ENCODE data around the gene TMEM130. TPM values are rescaled to one million over a fixed set of nuclear protein-coding genes. Genes with fewer than 3 reads are reported as not detected.
A peak's percentile ranks its signal among the peaks of the same experiment; 100 is the strongest.
"Not testable (repeated sequence)": the region's sequence is repeated elsewhere in the genome, so short reads cannot be mapped to it uniquely, and the experiment has no call there.

TMEM130 gene
- total and polyA plus RNA-seq, 9 of the 15 experiments (the other 6 are each of a cell fraction or from before 2014, with no cell fraction given), result 0.07 TPM; not detected in 8

DNA sequence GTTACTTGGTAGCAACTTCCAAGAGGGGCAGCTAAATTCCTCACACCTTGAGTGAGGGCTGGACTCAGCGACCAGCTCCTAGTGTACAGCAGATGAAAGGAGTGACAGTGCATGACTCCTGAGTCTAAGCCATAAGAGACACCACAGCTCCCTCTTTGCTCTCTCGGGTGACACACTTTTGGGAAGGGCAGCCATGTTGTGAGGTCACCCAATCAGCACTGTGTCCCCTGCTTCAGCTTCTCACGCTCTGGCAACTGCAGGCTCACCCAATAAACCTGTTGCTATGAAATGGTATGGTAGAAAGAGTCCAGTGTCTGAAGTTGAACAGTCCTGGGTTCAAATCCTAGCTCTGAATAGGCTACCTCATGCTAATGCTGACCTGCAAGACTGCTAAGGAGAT lies 20.9 kb downstream of the TMEM130 start (continued):
- peak in 2 of 3 experiments; percentile 43 to 84 for TF ChIP-seq YY1 (IDR thresholded peaks at IDR 0.05; ENCODE audit: borderline replicate concordance in 1 of 3, control insufficient read depth in 1 of 3, extremely low read depth in 1 of 3, insufficient read depth in 3 of 3, insufficient read length in 1 of 3, insufficient replicate concordance in 2 of 3, low read depth in 1 of 3, low read length in 2 of 3)
- TF ChIP-seq ZNF586 (CRISPR knock-in tag; conservative IDR thresholded peaks at IDR 0.05), result no peak

DNA sequence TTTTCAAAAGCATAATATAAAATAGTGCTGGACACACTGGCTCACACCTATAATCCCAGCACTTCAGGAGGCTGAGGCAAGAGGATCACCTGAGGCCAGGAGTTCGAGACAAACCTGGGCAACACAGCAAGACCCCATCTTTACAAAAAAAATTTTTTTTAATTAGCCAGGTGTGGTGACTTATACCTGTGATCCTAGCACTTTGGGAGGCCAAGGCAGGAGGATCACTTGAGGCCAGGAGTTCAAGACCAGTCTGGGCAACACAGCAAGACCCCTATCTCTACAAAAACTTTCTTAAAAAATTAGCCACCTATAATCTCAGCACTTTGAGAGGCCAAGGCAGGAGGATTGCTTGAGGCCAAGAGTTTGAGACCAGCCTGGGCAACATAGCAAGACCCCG lies 27.3 kb downstream of the TMEM130 start:
- H3K79me2 ChIP-seq (ENCODE audit: control insufficient read depth, insufficient read depth, low read length); FAIRE-seq; H3K4me1 ChIP-seq (replicated peaks in 1 of 2; ENCODE audit: control insufficient read depth in 2 of 2, insufficient read depth in 2 of 2, low read length in 2 of 2); H3K4me3 ChIP-seq; H3K9me3 ChIP-seq (replicated peaks; ENCODE audit: control insufficient read depth, insufficient read depth, low read depth, low read length); intact Hi-C loops (cut with micrococcal nuclease); H3K9ac ChIP-seq (ENCODE audit: insufficient read depth in 1 of 2, low read depth in 2 of 2, low read length in 2 of 2); H3K4me2 ChIP-seq (ENCODE audit: insufficient read depth, low read length); POLR2A ChIA-PET; H2AFZ ChIP-seq (ENCODE audit: low read depth, low read length); H3K27ac ChIP-seq (ENCODE audit: extremely low read depth, low read depth, low read length); BruUV-seq (replicated peaks); DNase-seq (ENCODE audit: extremely low read depth in 1 of 4, low spot score in 3 of 4); H3K36me3 ChIP-seq (ENCODE audit: control insufficient read depth, insufficient read depth, low read length); H4K20me1 ChIP-seq (replicated peaks; ENCODE audit: control insufficient read depth, insufficient read depth, low read length); H3K9me1 ChIP-seq (ENCODE audit: control insufficient read depth, insufficient read depth, low read length); ATAC-seq: not testable (repeated sequence)
- H3K27me3 ChIP-seq (ENCODE audit: control insufficient read depth in 2 of 2, insufficient read depth in 2 of 2, low read length in 2 of 2), result peaks cover 20 to 50% of the 10 kb centered on the region in 2 experiments; a peak in 4 of 5 replicates
- in situ Hi-C loops (cut with MboI), result loop anchor here (5.0 kb wide), 3 partner anchors 95 to 545 kb away; no protein-coding TSS in a partner anchor
- 0% methylated on average over 2 of the region's 2 CpGs for WGBS (ENCODE audit: insufficient coverage, low coverage, missing lambda C conversion rate)
- CTCF ChIA-PET (ENCODE audit: low intra/inter-chr PET ratio), result interaction anchor here (1.2 to 2.1 kb wide), 2 partner anchors 409 to 548 kb away, joined by 4 to 37 read pairs; no protein-coding TSS in a partner anchor
- TF ChIP-seq ZNF121 (CRISPR knock-in tag; conservative IDR thresholded peaks at IDR 0.05), result peak; percentile 44; the same call in 1 of the 2 replicates
- peak; percentile 12 for TF ChIP-seq RBM25 (IDR thresholded peaks at IDR 0.05; ENCODE audit: low read depth, low read length, severe bottlenecking)

Measured in K562 (cell line).